HepG2 (cell line): ENCODE results near the gene NCR3LG1. TPM values are rescaled to one million over a fixed set of nuclear protein-coding genes. Genes with fewer than 3 reads are reported as not detected.

Experiments
- CEBPB ChIP-seq: IDR thresholded peaks from 2 replicates; pipeline ENCODE4 v1.6.1; 2011; ENCODE audit warnings: low read depth, low read length, improper control_type of control experiment, borderline replicate concordance
- DMAP1 ChIP-seq: IDR thresholded peaks from 2 replicates; pipeline ENCODE4 v1.6.1; 2016
- FOXP1 ChIP-seq, 2 experiments: fragments of 450-650 bp in 1 of 2; IDR thresholded peaks; 2 replicates each; pipeline ENCODE4 v1.6.1; 2017 to 2018; ENCODE audit warnings: antibody characterized with exemption in 1 of 2
- HIC2 ChIP-seq: sonication (generic); formaldehyde crosslinking; IDR thresholded peaks from 2 replicates; pipeline ENCODE4 v1.9.0; 2022; ENCODE audit warnings: low read depth, missing genetic modification reagents
- HMG20B ChIP-seq: conservative IDR thresholded peaks from 2 replicates; pipeline ENCODE4 v1.6.1; 2016; ENCODE audit warnings: missing genetic modification reagents, missing compliant biosample characterization
- HOXA7 ChIP-seq: sonication (generic); formaldehyde crosslinking; IDR thresholded peaks from 2 replicates; pipeline ENCODE4 v1.8.1; 2022; ENCODE audit warnings: mild to moderate bottlenecking, missing genetic modification reagents, moderate library complexity
- KAT8 ChIP-seq: IDR thresholded peaks from 2 replicates; pipeline ENCODE4 v1.6.1; 2016; ENCODE audit warnings: missing genetic modification reagents, missing compliant biosample characterization
- MED13 ChIP-seq: sonication (generic); formaldehyde crosslinking; IDR thresholded peaks from 2 replicates; pipeline ENCODE4 v1.5.0; 2020; ENCODE audit warnings: missing genetic modification reagents
- NFKBIZ ChIP-seq: IDR thresholded peaks from 2 replicates; pipeline ENCODE4 v1.6.1; 2018; ENCODE audit warnings: missing genetic modification reagents, missing compliant biosample characterization
- NFRKB ChIP-seq: fragments of 450-650 bp; IDR thresholded peaks from 2 replicates; pipeline ENCODE4 v1.6.1; 2017
- NR2F2 ChIP-seq: IDR thresholded peaks from 2 replicates; pipeline ENCODE4 v1.6.1; 2012; ENCODE audit warnings: low read depth, inconsistent platforms, borderline replicate concordance
- SAFB2 ChIP-seq: sonication (generic); formaldehyde crosslinking; IDR thresholded peaks from 2 replicates; pipeline ENCODE4 v1.5.1; 2020; ENCODE audit warnings: missing genetic modification reagents, low read depth, mild to moderate bottlenecking, borderline replicate concordance
- SIX4 ChIP-seq: sonication (generic); formaldehyde crosslinking; IDR thresholded peaks from 2 replicates; pipeline ENCODE4 v1.4.0; 2020; ENCODE audit warnings: missing genetic modification reagents
- SP1 ChIP-seq, 2 experiments: fragments of 450-650 bp in 1 of 2; sonication (generic) in 1 of 2; formaldehyde crosslinking in 1 of 2; IDR thresholded peaks; 2 replicates each; pipeline versions ENCODE4 v1.4.0 to v1.6.1; 2016 to 2020; ENCODE audit warnings: missing genetic modification reagents in 1 of 2
- STAT6 ChIP-seq: sonication (generic); formaldehyde crosslinking; IDR thresholded peaks from 2 replicates; pipeline ENCODE4 v1.4.0; 2020; ENCODE audit warnings: missing genetic modification reagents, mild to moderate bottlenecking, borderline replicate concordance
- TFE3 ChIP-seq: IDR thresholded peaks from 2 replicates; pipeline ENCODE4 v1.6.1; 2016
- TP53 ChIP-seq: sonication (generic); formaldehyde crosslinking; conservative IDR thresholded peaks from 2 replicates; pipeline ENCODE4 v1.4.0; 2020; ENCODE audit warnings: missing genetic modification reagents
- ZBTB34 ChIP-seq: sonication (generic); formaldehyde crosslinking; IDR thresholded peaks from 2 replicates; pipeline ENCODE4 v1.8.0; 2022; ENCODE audit warnings: mild to moderate bottlenecking, missing genetic modification reagents
- ZFP41 ChIP-seq: sonication (generic); formaldehyde crosslinking; IDR thresholded peaks from 2 replicates; pipeline ENCODE4 v1.4.0; 2020; ENCODE audit warnings: mild to moderate bottlenecking, missing genetic modification reagents, borderline replicate concordance
- ZNF451 ChIP-seq: sonication (generic); formaldehyde crosslinking; IDR thresholded peaks from 2 replicates; pipeline ENCODE4 v1.5.0; 2020; ENCODE audit warnings: mild to moderate bottlenecking, missing genetic modification reagents
- ZNF557 ChIP-seq: sonication (generic); formaldehyde crosslinking; IDR thresholded peaks from 2 replicates; pipeline ENCODE4 v1.4.0; 2020; ENCODE audit warnings: missing genetic modification reagents
- ZNF563 ChIP-seq: sonication (generic); formaldehyde crosslinking; IDR thresholded peaks from 2 replicates; pipeline ENCODE4 v1.8.0; 2022; ENCODE audit warnings: mild to moderate bottlenecking, moderate library complexity, missing genetic modification reagents
- ZNF589 ChIP-seq: sonication (generic); formaldehyde crosslinking; conservative IDR thresholded peaks from 2 replicates; pipeline ENCODE4 v1.8.0; 2022; ENCODE audit warnings: mild to moderate bottlenecking, moderate library complexity, missing genetic modification reagents
- polyA plus RNA-seq, 8 experiments: library from polyadenylated mRNA; depleted of rRNA in 3 of 8; stranded (reverse) in 7 of 8; unstranded in 1 of 8; fragments of >200 nt; fragmentation: Illumina TruSeq in 4 of 8; extraction: Trizol in 4 of 8; gene quantifications; 2 replicates each; pipeline versions ENCODE4 v1.2.1 to v1.2.3, GENCODE V29; 2011 to 2016; ENCODE audit warnings: low read depth in 4 of 8, missing spikeins in 1 of 8, mixed read lengths in 1 of 8; ENCODE audit not compliant: insufficient read depth in 1 of 8
- total RNA-seq, 5 experiments: library from RNA; depleted of rRNA; stranded (reverse); fragments of >200 nt; fragmentation: Illumina TruSeq; extraction: Trizol; gene quantifications; 2 replicates each; pipeline ENCODE4 v1.2.3, GENCODE V29; 2016; ENCODE audit warnings: low read depth in 1 of 5

The NCR3LG1 gene
- total and polyA plus RNA-seq, 2 of the 13 experiments (the other 11 are each of a cell fraction or from before 2014, with no cell fraction given), result 16.1 to 25.1 TPM

GRCh38 chr11:17352950-17353820 is 1.6 kb downstream of the NCR3LG1 start (continued):
- 0 out of 2 replicates have a peak, but pooled peaks have one; percentile 13 for TF ChIP-seq HMG20B (CRISPR knock-in tag)
- TF ChIP-seq KAT8 (CRISPR knock-in tag), result peak; percentile 89
- TF ChIP-seq ZFP41, result no peak; the same call in 1 of the 2 replicates
- TF ChIP-seq NFKBIZ (CRISPR knock-in tag), result 0 out of 2 replicates have a peak, but pooled peaks have one; percentile 44
- TF ChIP-seq ZBTB34 (CRISPR knock-in tag), result no peak; the same call in none of the 2 replicates
- TF ChIP-seq ZNF557 (CRISPR knock-in tag), result no peak; the same call in 1 of the 2 replicates
- no peak for TF ChIP-seq STAT6
- no peak for TF ChIP-seq FOXP1 (IDR thresholded peaks at IDR 0.05)
- no peak for TF ChIP-seq FOXP1 (CRISPR knock-in tag; IDR thresholded peaks at IDR 0.05)
- peak; percentile 48; the same call in 1 of the 2 replicates for TF ChIP-seq ZNF451 (CRISPR knock-in tag)
- TF ChIP-seq SP1 (IDR thresholded peaks at IDR 0.05), result no peak
- peak; percentile 10; the same call in 1 of the 2 replicates for TF ChIP-seq SP1 (CRISPR knock-in tag; IDR thresholded peaks at IDR 0.05)
- TF ChIP-seq HOXA7 (CRISPR knock-in tag), result no peak
- no peak for TF ChIP-seq NFRKB
- TF ChIP-seq ZNF563 (CRISPR knock-in tag), result peak; percentile 79; the same call in 1 of the 2 replicates
- peak; percentile 22; the same call in 1 of the 2 replicates for TF ChIP-seq MED13 (CRISPR knock-in tag)
- TF ChIP-seq SAFB2 (CRISPR knock-in tag), result peak; percentile 69; the same call in 1 of the 2 replicates
- TF ChIP-seq NR2F2, result no peak
- TF ChIP-seq HIC2 (CRISPR knock-in tag), result no peak
- peak; percentile 79 for TF ChIP-seq ZNF589
- no peak; the same call in 1 of the 2 replicates for TF ChIP-seq TFE3 (CRISPR knock-in tag)
- TF ChIP-seq SIX4 (CRISPR knock-in tag), result no peak; the same call in 1 of the 2 replicates
- TF ChIP-seq DMAP1, result peak; percentile 77; the same call in 1 of the 2 replicates
- no peak; the same call in 1 of the 2 replicates for TF ChIP-seq TP53 (CRISPR knock-in tag)
- TF ChIP-seq CEBPB, result no peak
